ENCODE measurements around the gene TADA3. TPM values are rescaled to one million over a fixed set of nuclear protein-coding genes. Genes with fewer than 3 reads are reported as not detected.

Gene TADA3
- total and polyA plus RNA-seq, 2 of the 4 experiments (the other 2 are of a cell fraction): 68.0 to 83.0 TPM

- Histone ChIP-seq H3K79me1 (ENCODE audit: low read depth in 1 of 2, low read length in 2 of 2) (peaks cover 1 to 23% of the 10 kb centered on the region in 2 experiments), H2BK120ac (ENCODE audit: low read depth, low read length) (no peak overlapping the region), H4K8ac (ENCODE audit: low read depth in 2 of 2, low read length in 2 of 2) (no peak overlapping the region), H3K9me3 (ENCODE audit: control insufficient read depth, insufficient read depth, low read length) (no peaks in the 10 kb centered on the region), H3K27me3 (ENCODE audit: control insufficient read depth, insufficient read depth, low read length) (no peaks in the 10 kb centered on the region), H3K36me3 (ENCODE audit: control insufficient read depth, insufficient read depth, low read length) (peaks cover 35% of the 10 kb centered on the region), H2BK5ac (ENCODE audit: low read depth, low read length, poor library complexity, severe bottlenecking) (no peak overlapping the region), H3K23ac (ENCODE audit: low read depth, low read length) (no peak overlapping the region), H3K18ac (ENCODE audit: low read depth, low read length) (no peak overlapping the region), H2BK15ac (ENCODE audit: low read depth, low read length) (no peak overlapping the region), H3K4me1 (ENCODE audit: control insufficient read depth, insufficient read depth, low read length) (peaks cover under 1% of the 10 kb centered on the region; the same call in 1 of the 2 replicates), H4K91ac (ENCODE audit: insufficient read depth, low read depth, low read length) (no peak overlapping the region), H3K4me3 (ENCODE audit: insufficient read depth, low read depth, low read length) (no peak overlapping the region), H2AFZ (replicated peaks; ENCODE audit: low read length, poor library complexity) (no peak overlapping the region), H4K20me1 (ENCODE audit: insufficient read depth, low read length) (no peaks in the 10 kb centered on the region; the same call in 1 of the 2 replicates), H4K5ac (ENCODE audit: low read depth, low read length) (no peak overlapping the region), H2BK20ac (ENCODE audit: low read depth, low read length) (no peak overlapping the region), H2AK5ac (ENCODE audit: low read depth, low read length) (no peak overlapping the region), H3K4ac (ENCODE audit: low read depth, low read length) (no peak overlapping the region), H3K14ac (replicated peaks; ENCODE audit: low read depth, low read length) (no peak overlapping the region), H3K4me2 (ENCODE audit: low read depth, low read length) (no peak overlapping the region), H2AK9ac (replicated peaks; ENCODE audit: low read depth, low read length, poor library complexity) (no peak overlapping the region), H3K9ac (ENCODE audit: low read depth, low read length) (no peak overlapping the region), H3K27ac (ENCODE audit: insufficient read depth, low read length) (no peak overlapping the region), H3K9me1 (ENCODE audit: insufficient read depth, low read length) (peaks cover 16% of the 10 kb centered on the region), H3K56ac (ENCODE audit: extremely low read depth, insufficient read depth, low read length) (no peak overlapping the region)
- no TSS peak for BruUV-seq (replicated peaks)
- intact Hi-C loops (cut with micrococcal nuclease) (no loop called here), dilution Hi-C loops (cut with HindIII; ENCODE audit: low sequenced_read_pairs, unreplicated experiment) (no loop called here), in situ Hi-C loops (cut with MboI; ENCODE audit: low sequenced_read_pairs) (no loop called here)
- WGBS, 2 experiments (ENCODE audit: extremely low coverage in 2 of 2, insufficient read length in 1 of 2): no CpG with 5 or more reads among the region's 5 CpGs
- CTCF ChIA-PET: no interaction called here
- no peak for TF ChIP-seq USF2 (IDR thresholded peaks at IDR 0.05; ENCODE audit: low read depth, low read length)
- no peak for DNase-seq
- ATAC-seq (ENCODE audit: low read depth): no peak
- POLR2A ChIA-PET (ENCODE audit: unreplicated experiment): no interaction called here
Observed at GRCh38 chr3:9761919-9762318, 30.4 kb downstream of the TADA3 start.

Measured in IMR-90 (cell line).